ENCODE measurements around the gene NDOR1.

- TF ChIP-seq CTCF (IDR thresholded peaks at IDR 0.05; ENCODE audit: low read depth, low read length): no peak
- TF ChIP-seq EZH2phosphoT487 (IDR thresholded peaks at IDR 0.05; ENCODE audit: low read depth): no peak
Measured at GRCh38 chr9:137219757-137220316, 14.3 kb downstream of the NDOR1 start.
